Cerebellar cortex (tissue), 1 donor: ENCODE data around the gene MTCL1.

Experiments
- DNase-seq: peaks from one replicate; pipeline ENCODE4 v3.0.0-alpha.2; 2015; ENCODE audit warnings: low spot score

Gene MTCL1

GRCh38 chr18:8713691-8714090 lies 8.3 kb downstream of the MTCL1 start:
- DNase-seq = peak; percentile 60

DNA sequence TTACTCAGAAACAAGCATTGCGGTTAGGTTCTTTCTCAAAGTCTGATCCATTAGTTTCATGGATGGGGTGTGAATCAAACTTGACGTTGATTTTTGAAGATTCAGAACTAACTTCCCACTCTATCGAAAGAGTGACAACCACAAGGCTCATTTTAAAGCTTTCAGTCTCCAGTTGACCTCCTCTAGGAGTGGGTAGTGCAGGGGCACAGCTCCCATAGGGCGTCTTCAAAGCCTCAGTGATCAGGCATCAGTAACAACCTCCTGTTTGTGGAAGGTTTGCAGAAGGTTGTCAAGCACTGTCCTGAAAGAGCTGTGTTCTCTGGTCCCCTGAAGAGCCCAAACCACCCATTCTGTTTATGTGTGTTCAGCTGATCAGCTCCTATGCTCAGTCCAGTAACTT lies 10.2 kb downstream of the MTCL1 start:
- DNase-seq = peak; percentile 42

GRCh38 chr18:8717011-8717770 lies 11.8 kb downstream of the MTCL1 start:
- DNase-seq = peak; percentile 65

GRCh38 chr18:8718401-8718913 lies 13.1 kb downstream of the MTCL1 start:
- DNase-seq = peak; percentile 42

GRCh38 chr18:8719192-8719591 lies 13.8 kb downstream of the MTCL1 start:
- DNase-seq = peak; percentile 29

- DNase-seq = peak; percentile 23
Observed at GRCh38 chr18:8720141-8720540, 14.8 kb downstream of the MTCL1 start.

DNA sequence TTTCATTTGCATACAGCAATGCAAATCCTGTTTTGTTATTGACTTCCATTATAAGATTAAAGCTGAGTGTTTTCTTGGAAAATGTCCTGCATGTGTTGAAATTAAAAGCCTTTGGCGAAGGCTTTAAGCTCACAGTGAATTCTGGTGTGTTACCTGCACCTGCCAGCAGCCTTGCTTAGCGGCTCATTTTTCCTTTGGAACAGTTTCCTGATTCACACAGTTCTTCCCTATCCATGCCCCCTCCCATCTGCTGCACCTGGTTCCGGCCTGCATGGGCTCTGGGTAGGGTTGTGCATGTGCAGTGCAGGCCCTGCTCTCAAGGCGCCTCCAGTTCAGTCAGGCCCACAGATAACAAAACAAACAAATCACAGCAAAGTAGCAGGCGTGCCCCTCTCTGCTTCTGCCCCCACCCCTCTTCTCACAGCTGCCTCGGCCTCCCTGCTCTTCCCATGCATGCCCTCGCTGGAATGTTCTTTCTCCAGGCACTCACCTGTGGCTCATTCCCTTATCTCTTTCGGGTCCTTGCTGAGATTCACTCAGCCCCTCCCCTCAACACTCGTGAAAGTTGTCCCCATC lies 15.8 kb downstream of the MTCL1 start:
- DNase-seq = peak; percentile 87

DNA sequence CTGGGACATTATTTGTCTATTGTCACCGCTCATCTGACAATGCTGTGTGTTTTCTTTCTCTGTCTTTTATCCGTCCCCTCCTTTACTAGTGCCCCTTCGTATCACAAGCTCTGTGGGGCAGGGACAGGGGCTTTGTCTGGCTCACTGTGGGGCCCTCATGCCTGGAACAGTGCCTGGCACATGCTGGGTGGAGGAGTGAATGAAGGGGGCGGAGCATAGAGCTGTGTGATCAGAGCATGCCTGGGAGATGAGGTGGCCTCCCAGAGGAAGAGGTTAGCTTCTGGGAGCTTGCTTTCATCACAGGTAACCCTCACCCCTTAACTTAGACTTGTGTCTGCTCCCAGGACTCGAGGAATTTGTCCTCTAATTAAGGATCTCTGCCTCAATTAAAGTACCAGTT lies 16.4 kb downstream of the MTCL1 start:
- DNase-seq = no peak

GRCh38 chr18:8722946-8723820 lies 17.8 kb downstream of the MTCL1 start:
- no peak for DNase-seq

- no peak for DNase-seq
Observed at GRCh38 chr18:8724452-8724851, 19.1 kb downstream of the MTCL1 start.

- no peak for DNase-seq
Observed at GRCh38 chr18:8726281-8726680, 20.9 kb downstream of the MTCL1 start.

DNA sequence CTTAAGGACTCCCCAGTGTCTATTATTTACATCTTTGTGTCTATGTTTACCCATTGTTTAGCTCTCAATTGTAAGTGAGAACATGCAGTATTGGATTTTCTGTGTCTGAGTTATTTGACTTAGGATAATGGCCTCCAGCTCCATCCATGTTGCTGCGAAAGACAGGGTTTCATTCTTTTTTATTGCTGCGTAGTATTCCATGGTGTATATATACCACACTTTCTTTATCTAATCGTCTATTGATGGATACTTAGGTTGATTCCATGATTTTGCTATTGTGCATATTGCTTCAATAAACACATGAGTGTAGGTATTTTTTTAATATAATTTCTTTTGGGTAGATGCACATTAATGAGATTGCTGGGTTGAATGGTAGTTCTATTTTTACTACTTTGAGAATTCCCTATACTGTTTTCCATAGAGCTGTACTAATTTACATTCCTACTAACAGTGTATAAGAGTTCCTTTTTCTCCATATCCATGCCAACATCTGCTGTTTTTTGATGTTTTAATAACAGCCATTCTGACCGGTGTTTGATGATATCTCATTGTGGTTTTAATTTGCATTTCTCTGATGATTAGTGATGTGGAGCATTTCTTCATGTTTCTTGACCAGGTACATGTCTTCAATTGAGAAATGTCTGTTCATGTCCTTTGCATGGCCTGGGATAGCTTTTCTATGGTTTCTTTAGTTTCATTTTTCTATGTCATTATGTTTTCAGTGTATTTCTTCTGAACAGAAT lies 21.8 kb downstream of the MTCL1 start:
- DNase-seq = no peak

DNA sequence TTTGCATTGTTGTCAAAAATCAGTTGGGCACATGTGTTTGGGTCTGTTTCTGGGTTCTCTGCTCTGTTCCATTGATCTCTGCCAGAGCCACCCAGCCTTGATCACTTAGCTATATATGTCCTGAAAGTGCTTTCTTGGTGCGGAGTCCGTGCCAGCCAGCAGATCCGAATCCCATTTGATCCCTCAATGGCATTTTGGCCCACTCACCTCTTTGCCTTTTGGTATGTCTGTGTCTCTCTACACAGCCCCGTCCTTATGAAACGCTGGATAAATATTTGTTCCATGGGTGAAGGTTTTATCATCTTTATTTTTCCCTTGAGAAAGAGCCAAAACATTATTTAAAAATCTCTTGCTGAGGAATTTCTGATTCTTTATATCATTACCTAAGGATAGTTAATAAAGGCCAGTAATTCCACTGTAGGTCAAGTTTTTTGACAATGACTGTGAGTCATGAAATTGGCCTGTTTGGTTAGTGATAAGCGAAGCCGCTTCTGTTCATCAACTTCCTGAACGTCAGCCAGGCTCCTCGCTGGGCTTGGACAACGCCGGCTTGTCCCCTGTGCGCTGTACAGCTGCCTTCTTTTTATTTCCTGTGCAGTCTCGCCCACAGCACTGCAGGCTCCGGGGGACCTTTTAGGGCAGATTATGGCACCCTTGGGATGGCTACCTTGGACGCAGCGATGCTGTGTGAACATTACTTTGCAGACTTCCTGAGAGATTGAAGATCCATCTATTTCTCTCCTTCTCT lies 24.9 kb downstream of the MTCL1 start:
- peak; percentile 84 for DNase-seq

DNA sequence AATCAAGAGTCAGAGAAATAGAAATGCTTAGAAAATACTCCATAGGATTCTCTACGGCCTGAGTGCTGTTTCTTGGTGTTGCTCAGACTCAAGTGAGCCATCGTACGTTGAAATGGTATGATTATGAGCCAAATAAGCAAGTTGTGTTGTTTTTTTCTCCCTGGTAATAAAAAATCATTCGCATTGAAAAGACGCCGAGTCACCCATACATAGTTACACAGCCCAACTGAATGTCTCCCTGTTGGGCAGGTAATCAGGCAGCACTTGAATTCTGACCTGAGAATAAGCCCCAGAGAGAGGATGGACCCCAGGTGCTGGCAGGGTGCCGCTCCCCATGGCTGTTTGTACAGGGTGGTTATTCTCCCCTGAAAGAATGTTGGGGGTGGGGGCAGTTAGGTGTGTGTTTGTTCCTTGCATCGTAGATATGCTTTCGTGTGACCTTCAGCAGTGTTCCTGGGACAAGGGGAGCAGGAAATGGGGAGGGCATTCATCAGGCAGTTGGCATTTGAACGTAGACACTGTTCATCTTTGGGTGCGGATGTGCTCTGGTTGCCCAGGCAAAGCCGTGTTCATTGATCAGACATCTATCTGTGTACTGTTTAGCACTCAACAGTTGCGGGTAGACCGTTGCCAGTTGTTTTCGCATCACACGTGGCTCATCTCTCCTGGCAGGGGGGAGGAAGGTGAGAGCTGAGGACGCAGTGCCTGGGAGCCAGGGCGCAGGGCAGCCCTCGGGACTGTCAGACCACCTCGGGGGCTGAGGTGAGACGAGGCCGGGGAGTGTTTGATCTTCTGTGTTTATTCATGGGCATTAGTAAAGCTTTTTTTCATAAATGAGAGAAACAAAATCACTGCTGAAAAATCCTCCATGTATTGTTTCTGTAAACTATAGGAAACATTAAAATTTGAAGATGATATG lies 27.3 kb downstream of the MTCL1 start:
- DNase-seq = no peak

GRCh38 chr18:8734496-8734895 lies 29.1 kb downstream of the MTCL1 start:
- no peak for DNase-seq

GRCh38 chr18:8735274-8735673 lies 29.9 kb downstream of the MTCL1 start:
- no peak for DNase-seq

DNA sequence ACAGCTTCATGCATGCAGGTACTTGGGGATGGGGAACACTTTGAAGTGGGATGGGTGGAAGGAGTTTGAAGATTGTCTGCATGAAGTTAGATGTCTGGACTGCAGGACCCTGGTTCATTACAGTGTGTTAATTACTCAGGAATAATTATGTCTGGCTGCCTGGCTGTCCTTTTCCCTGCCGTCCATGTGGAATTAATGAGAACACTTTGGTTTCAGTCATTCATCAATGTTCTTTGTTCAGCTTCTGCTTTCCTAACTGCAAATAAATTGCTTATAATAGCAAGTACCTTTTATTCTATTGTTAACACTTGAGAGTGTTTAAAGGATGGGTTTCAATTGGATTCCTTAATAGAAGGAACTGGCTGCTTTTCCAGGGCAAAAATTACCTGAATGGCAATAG lies 35.8 kb downstream of the MTCL1 start:
- DNase-seq = no peak

GRCh38 chr18:8741532-8741931 lies 36.2 kb downstream of the MTCL1 start:
- DNase-seq = no peak

GRCh38 chr18:8742387-8743361 lies 37.3 kb downstream of the MTCL1 start:
- no peak for DNase-seq
